Measurements from ENCODE around the gene CELA2B. TPM values are rescaled to one million over a fixed set of nuclear protein-coding genes. Genes with fewer than 3 reads are reported as not detected.

The CELA2B gene
- total RNA-seq = not detected in 2 replicates

DNA sequence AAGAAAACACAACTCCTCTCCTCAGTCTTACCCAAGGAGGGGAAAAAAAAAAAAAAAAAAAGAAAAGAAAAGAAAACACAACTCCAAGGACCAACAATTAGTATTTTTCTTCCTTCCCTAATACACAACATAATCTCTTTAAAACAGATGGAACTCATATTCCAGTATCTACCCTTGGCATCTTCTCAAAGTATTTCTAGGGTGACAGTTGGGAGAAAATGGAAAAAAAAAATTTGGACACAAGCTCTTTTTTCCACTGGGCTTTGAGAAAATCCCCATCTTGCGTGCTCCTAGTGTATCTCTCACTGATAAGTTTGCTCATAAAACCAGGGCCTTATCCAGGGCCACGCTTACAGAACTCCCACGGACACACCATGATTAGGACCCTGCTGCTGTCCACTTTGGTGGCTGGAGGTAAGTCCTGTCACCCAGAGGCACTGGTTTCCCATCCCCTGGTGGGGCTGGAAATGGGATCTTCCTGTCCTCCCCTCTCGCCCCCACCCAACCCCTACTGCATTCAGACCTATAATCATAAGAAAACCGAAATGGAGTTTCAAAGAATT, at the start of gene CELA2B:
Gene CELA2B, plus strand, starts transcription at position 353 of the 563 bp plus-strand sequence. Its CDS starts 22 bp downstream, at position 375.

GRCh38 chr1:15456313-15456954, 19.5 kb upstream of the CELA2B start, which contains the start of gene CELA2A:
Gene CELA2A (plus strand): TSS chr1:15456732. CDS start chr1:15456754, 22 bp downstream.

DNA sequence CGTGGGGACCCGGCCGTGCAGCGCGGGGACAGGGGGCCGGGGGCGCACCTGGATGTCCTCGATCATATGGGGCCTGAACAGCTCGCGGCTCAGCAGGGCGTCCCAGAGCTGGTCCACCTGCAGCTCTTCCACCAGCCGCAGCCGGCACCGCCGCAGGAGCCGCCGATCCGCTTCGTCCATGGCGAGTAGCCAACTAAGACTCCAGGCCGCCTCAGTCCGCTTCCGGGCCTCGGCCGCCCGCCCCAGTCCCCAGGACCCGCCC, 48.0 kb downstream of the CELA2B start, which contains the start of gene CASP9:
Gene CASP9, minus strand, starts transcription at position 195 of the 262 bp plus-strand sequence. Its CDS starts 15 bp downstream, at position 180.

GRCh38 chr1:15526490-15527339, 50.8 kb downstream of the CELA2B start, which contains the start of gene DNAJC16:
Gene DNAJC16 (plus strand): TSS chr1:15526848. CDS start chr1:15529106, 2,258 bp downstream.

Other genes starting within 250 kb of the CELA2B start
- gene FHAD1, start 228.9 kb upstream of the CELA2B start, total RNA-seq = 0.33 TPM in 1 of 2 replicates, not detected in the other
- 92.8 and 107 TPM in 2 replicates for gene EFHD2, start 66.2 kb upstream of the CELA2B start, total RNA-seq
- under 0.01 TPM in 1 of 2 replicates, not detected in the other for gene CTRC, start 37.7 kb upstream of the CELA2B start, total RNA-seq
- gene CELA2A, start 19.4 kb upstream of the CELA2B start, total RNA-seq = not detected in 2 replicates
- gene CASP9, start 48.1 kb downstream of the CELA2B start, total RNA-seq = 6.3 and 8.5 TPM in 2 replicates
- 19.3 and 24.5 TPM in 2 replicates for gene DNAJC16, start 50.7 kb downstream of the CELA2B start, total RNA-seq
- 1.3 TPM in 2 replicates for gene AGMAT, start 108.9 kb downstream of the CELA2B start, total RNA-seq
- gene DDI2, start 141.4 kb downstream of the CELA2B start, total RNA-seq = 25.2 and 30.3 TPM in 2 replicates
- gene PLEKHM2, start 208.2 kb downstream of the CELA2B start, total RNA-seq = 62.9 and 79.4 TPM in 2 replicates

Data from vein endothelial cell (primary cell).